ENCODE measurements around the gene KCNJ3.

DNA sequence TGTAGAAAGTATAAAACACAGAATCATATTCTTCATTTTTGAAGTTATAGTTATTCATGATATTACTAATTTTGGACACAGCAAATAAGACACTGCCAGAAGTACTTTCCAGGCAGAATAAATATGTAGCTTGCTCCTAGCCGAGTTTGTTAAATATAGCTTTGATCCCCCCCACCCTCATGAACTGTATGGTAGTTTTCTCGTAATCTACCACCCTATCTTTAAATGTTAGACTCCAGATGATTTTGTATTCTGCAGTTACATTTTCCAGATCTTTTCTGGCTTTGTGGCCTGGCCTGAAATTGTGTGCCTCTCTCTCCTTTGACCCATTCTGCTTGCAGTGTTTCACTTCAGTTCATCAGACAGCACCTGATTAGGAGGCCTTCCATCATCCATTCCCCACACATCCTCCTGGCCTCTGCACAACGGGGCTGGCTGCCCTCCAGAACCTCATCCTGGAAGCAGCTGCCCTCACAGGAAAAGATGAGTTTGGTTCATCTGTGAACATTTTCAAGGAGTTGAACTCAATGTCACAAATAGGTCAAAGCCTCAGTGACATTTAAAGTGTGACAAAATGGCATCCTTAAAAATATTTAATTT is 4.7 kb upstream of the KCNJ3 start:
- TF ChIP-seq, protein P1, sequence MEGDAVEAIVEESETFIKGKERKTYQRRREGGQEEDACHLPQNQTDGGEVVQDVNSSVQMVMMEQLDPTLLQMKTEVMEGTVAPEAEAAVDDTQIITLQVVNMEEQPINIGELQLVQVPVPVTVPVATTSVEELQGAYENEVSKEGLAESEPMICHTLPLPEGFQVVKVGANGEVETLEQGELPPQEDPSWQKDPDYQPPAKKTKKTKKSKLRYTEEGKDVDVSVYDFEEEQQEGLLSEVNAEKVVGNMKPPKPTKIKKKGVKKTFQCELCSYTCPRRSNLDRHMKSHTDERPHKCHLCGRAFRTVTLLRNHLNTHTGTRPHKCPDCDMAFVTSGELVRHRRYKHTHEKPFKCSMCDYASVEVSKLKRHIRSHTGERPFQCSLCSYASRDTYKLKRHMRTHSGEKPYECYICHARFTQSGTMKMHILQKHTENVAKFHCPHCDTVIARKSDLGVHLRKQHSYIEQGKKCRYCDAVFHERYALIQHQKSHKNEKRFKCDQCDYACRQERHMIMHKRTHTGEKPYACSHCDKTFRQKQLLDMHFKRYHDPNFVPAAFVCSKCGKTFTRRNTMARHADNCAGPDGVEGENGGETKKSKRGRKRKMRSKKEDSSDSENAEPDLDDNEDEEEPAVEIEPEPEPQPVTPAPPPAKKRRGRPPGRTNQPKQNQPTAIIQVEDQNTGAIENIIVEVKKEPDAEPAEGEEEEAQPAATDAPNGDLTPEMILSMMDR (IDR thresholded peaks at IDR 0.05): no peak
- TF ChIP-seq POLR2A (IDR thresholded peaks at IDR 0.05) (no peak), POLR2AphosphoS5 (IDR thresholded peaks at IDR 0.05; ENCODE audit: insufficient read depth in 1 of 2, low read depth in 1 of 2) (no peak)

Measured in vagina (tissue), 2 donors.